IPS-20b (cell line): ENCODE measurements around the gene HOXD3.

Source experiments
- H3K27ac ChIP-seq: one replicate; pipeline ENCODE4 v1.5.1; 2013; ENCODE audit warnings: low read length
- H3K27me3 ChIP-seq: 2 replicates; pipeline ENCODE4 v1.6.1; 2013; ENCODE audit warnings: mild to moderate bottlenecking, low read length, inconsistent platforms; ENCODE audit not compliant: insufficient read depth
- H3K36me3 ChIP-seq: 2 replicates; pipeline ENCODE4 v1.6.1; 2013; ENCODE audit warnings: low read depth, mild to moderate bottlenecking, inconsistent platforms, low read length, moderate library complexity; ENCODE audit not compliant: insufficient read depth
- H3K4me1 ChIP-seq: 2 replicates; pipeline ENCODE4 v1.6.1; 2013; ENCODE audit warnings: mild to moderate bottlenecking, control low read depth, inconsistent platforms, low read length, moderate library complexity; ENCODE audit not compliant: insufficient read depth
- H3K4me3 ChIP-seq: 2 replicates; pipeline ENCODE4 v1.5.1; 2013; ENCODE audit warnings: mild to moderate bottlenecking, low read length, inconsistent platforms
- H3K9ac ChIP-seq: 2 replicates; pipeline ENCODE4 v1.6.1; 2013; ENCODE audit warnings: low read depth, mild to moderate bottlenecking, inconsistent platforms, low read length, moderate library complexity
- H3K9me3 ChIP-seq: 2 replicates; pipeline ENCODE4 v1.6.1; 2013; ENCODE audit warnings: mild to moderate bottlenecking, low read depth, low read length, inconsistent platforms; ENCODE audit not compliant: insufficient read depth

Gene HOXD3

GRCh38 chr2:176123411-176124109 is 33.5 kb upstream of the HOXD3 start:
- peaks cover 100% of the 10 kb centered on the region for H3K27me3 ChIP-seq
- H3K4me3 ChIP-seq, result no peak overlapping the region
- H3K9ac ChIP-seq, result no peak overlapping the region
- no peaks in the 10 kb centered on the region for H3K36me3 ChIP-seq
- no peaks in the 10 kb centered on the region for H3K4me1 ChIP-seq
- no peak overlapping the region for H3K27ac ChIP-seq
- H3K9me3 ChIP-seq, result peaks cover 7% of the 10 kb centered on the region; the same call in 1 of the 2 replicates

- no peak overlapping the region for H3K27ac ChIP-seq
- peaks cover 7% of the 10 kb centered on the region; the same call in 1 of the 2 replicates for H3K9me3 ChIP-seq
- H3K27me3 ChIP-seq, result peaks cover 100% of the 10 kb centered on the region
- no peak overlapping the region for H3K9ac ChIP-seq
- H3K4me1 ChIP-seq, result no peaks in the 10 kb centered on the region
- H3K4me3 ChIP-seq, result no peak overlapping the region
- no peaks in the 10 kb centered on the region for H3K36me3 ChIP-seq
These were observed 32.8 kb upstream of the HOXD3 start for GRCh38 chr2:176124110-176124946.

GRCh38 chr2:176124947-176125771 is 31.9 kb upstream of the HOXD3 start:
- Histone ChIP-seq H3K4me3 (no peak overlapping the region), H3K36me3 (no peaks in the 10 kb centered on the region), H3K27me3 (peaks cover 100% of the 10 kb centered on the region), H3K27ac (no peak overlapping the region), H3K9ac (no peak overlapping the region), H3K9me3 (peaks cover 7% of the 10 kb centered on the region; the same call in 1 of the 2 replicates), H3K4me1 (no peaks in the 10 kb centered on the region)

- Histone ChIP-seq H3K9ac (no peak overlapping the region), H3K4me3 (no peak overlapping the region), H3K27ac (no peak overlapping the region), H3K27me3 (peaks cover 100% of the 10 kb centered on the region), H3K9me3 (peaks cover 8% of the 10 kb centered on the region; the same call in 1 of the 2 replicates), H3K36me3 (no peaks in the 10 kb centered on the region), H3K4me1 (no peaks in the 10 kb centered on the region)
These were observed 31.4 kb upstream of the HOXD3 start for GRCh38 chr2:176125772-176126054.

- no peaks in the 10 kb centered on the region; the same call in 1 of the 2 replicates for H3K4me1 ChIP-seq
- H3K4me3 ChIP-seq, result no peak overlapping the region
- no peak overlapping the region for H3K9ac ChIP-seq
- H3K27me3 ChIP-seq, result peaks cover 100% of the 10 kb centered on the region
- peaks cover 9% of the 10 kb centered on the region; the same call in 1 of the 2 replicates for H3K9me3 ChIP-seq
- no peak overlapping the region for H3K27ac ChIP-seq
- no peaks in the 10 kb centered on the region for H3K36me3 ChIP-seq
These were observed 30.0 kb upstream of the HOXD3 start for GRCh38 chr2:176126929-176127773.

GRCh38 chr2:176127774-176128072 is 29.4 kb upstream of the HOXD3 start:
- H3K27me3 ChIP-seq, result peaks cover 100% of the 10 kb centered on the region

GRCh38 chr2:176128172-176128981 is 28.7 kb upstream of the HOXD3 start:
- H3K9me3 ChIP-seq, result peaks cover 7% of the 10 kb centered on the region; the same call in 1 of the 2 replicates
- H3K4me1 ChIP-seq, result no peaks in the 10 kb centered on the region; the same call in 1 of the 2 replicates
- H3K9ac ChIP-seq, result no peak overlapping the region
- H3K4me3 ChIP-seq, result 0 out of 2 replicates have a peak overlapping the region, but pooled peaks have one; percentile 6
- H3K27ac ChIP-seq, result no peak overlapping the region
- peaks cover 100% of the 10 kb centered on the region for H3K27me3 ChIP-seq
- no peaks in the 10 kb centered on the region for H3K36me3 ChIP-seq

More at GRCh38 chr2:176127774-176128072, 29.4 kb upstream of the HOXD3 start:
- Histone ChIP-seq H3K9me3 (peaks cover 9% of the 10 kb centered on the region; the same call in 1 of the 2 replicates), H3K4me1 (no peaks in the 10 kb centered on the region; the same call in 1 of the 2 replicates), H3K9ac (no peak overlapping the region), H3K36me3 (no peaks in the 10 kb centered on the region), H3K4me3 (no peak overlapping the region), H3K27ac (no peak overlapping the region)

- Histone ChIP-seq H3K9ac (no peak within 1 kb of the TSS), H3K9me3 (peaks cover 2% of the 10 kb centered on the region; the same call in 1 of the 2 replicates), H3K27me3 (peaks cover 100% of the 10 kb centered on the region), H3K4me1 (no peaks in the 10 kb centered on the region; the same call in 1 of the 2 replicates), H3K27ac (no peak within 1 kb of the TSS), H3K4me3 (0 out of 2 replicates have a peak within 1 kb of the TSS, but pooled peaks have one; percentile 6), H3K36me3 (no peaks in the 10 kb centered on the region)
These were observed 27.9 kb upstream of the HOXD3 start, which contains the start of gene HOXD8 for GRCh38 chr2:176128982-176129796. TSS of gene HOXD8 (plus strand) at chr2:176129705. CDS start at chr2:176130367, 662 bp downstream.

- no peak overlapping the region for H3K9ac ChIP-seq
- no peaks in the 10 kb centered on the region for H3K36me3 ChIP-seq
- no peak overlapping the region for H3K27ac ChIP-seq
These were observed 27.3 kb upstream of the HOXD3 start for GRCh38 chr2:176129813-176130146.

More at GRCh38 chr2:176129813-176130146, 27.3 kb upstream of the HOXD3 start:
- Histone ChIP-seq H3K27me3 (peaks cover 100% of the 10 kb centered on the region), H3K4me3 (no peak overlapping the region), H3K9me3 (peaks cover 2% of the 10 kb centered on the region; the same call in 1 of the 2 replicates), H3K4me1 (no peaks in the 10 kb centered on the region; the same call in 1 of the 2 replicates)
